ENCODE results near the gene JAZF1. TPM values are rescaled to one million over a fixed set of nuclear protein-coding genes. Genes with fewer than 3 reads are reported as not detected.

JAZF1 gene
- total RNA-seq, 1 experiment from 2014 or later, result 3.4 TPM

DNA sequence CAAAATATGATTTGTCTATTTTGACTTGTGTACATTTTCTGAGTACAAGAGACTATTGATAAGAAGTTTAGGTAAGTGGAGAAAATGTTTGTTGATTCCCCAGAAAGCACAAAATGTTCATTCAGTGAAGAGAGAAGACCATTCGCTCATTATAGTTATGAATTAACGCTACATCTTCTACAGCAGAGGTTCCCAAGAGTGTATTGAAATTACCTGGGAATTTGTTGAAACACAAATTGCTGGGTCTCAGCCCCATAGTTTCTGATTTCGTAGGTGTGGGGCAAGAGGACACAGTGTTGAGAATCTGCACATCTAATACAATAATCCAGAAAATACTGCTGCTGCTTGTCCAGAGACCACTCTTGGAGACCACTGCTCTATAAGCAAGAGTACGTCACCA, 24.2 kb downstream of the JAZF1 start:
- H3K9me2 ChIP-seq (ENCODE audit: insufficient read depth), result no peaks in the 10 kb centered on the region
- POLR2A ChIA-PET, result no interaction called here
- DNase-seq (ENCODE audit: low read depth, low spot score) (no peak), ATAC-seq (no peak)
- H3K9me3 ChIP-seq (ENCODE audit: control insufficient read depth in 1 of 2, insufficient read depth in 1 of 2, low read depth in 1 of 2, low read length in 2 of 2), result no peaks in the 10 kb centered on the region
- BruUV-seq (replicated peaks), result no TSS peak
- RAD21 ChIA-PET (ENCODE audit: low non-redundant PET in 1 of 2, low total read pairs in 2 of 2, uncharacterized antibody in 2 of 2, unreplicated experiment in 2 of 2), result no interaction called here
- no peak overlapping the region for H3K4me3 ChIP-seq (replicated peaks in 1 of 2; ENCODE audit: low read depth in 1 of 2, low read length in 2 of 2)
- no peaks in the 10 kb centered on the region for H3K4me1 ChIP-seq (ENCODE audit: control insufficient read depth in 1 of 2, insufficient read depth in 2 of 2, low read length in 2 of 2)
- no peaks in the 10 kb centered on the region for H4K20me1 ChIP-seq (ENCODE audit: insufficient read depth)
- no peak overlapping the region for H3K4me2 ChIP-seq (ENCODE audit: low read length)
- no peaks in the 10 kb centered on the region for H3K27me3 ChIP-seq (ENCODE audit: insufficient read depth, low read length)
- H3K27ac ChIP-seq (ENCODE audit: low read depth, low read length), result no peak overlapping the region
- intact Hi-C loops (cut with micrococcal nuclease), result no loop called here
- CTCF ChIA-PET, result no interaction called here
- TF ChIP-seq, protein P1, sequence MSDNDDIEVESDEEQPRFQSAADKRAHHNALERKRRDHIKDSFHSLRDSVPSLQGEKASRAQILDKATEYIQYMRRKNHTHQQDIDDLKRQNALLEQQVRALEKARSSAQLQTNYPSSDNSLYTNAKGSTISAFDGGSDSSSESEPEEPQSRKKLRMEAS (IDR thresholded peaks at IDR 0.05), result no peak
- TF ChIP-seq SIN3A (IDR thresholded peaks at IDR 0.05; ENCODE audit: low read depth) (no peak), CEBPB (IDR thresholded peaks at IDR 0.05; ENCODE audit: low read depth) (no peak), POLR2A (IDR thresholded peaks at IDR 0.05; ENCODE audit: borderline replicate concordance, extremely low read depth, insufficient read depth, insufficient read length) (no peak), EZH2phosphoT487 (IDR thresholded peaks at IDR 0.05; ENCODE audit: borderline replicate concordance) (no peak), SP1 (IDR thresholded peaks at IDR 0.05; ENCODE audit: low read depth) (no peak), FOSL1 (IDR thresholded peaks at IDR 0.05; ENCODE audit: low read depth) (no peak), EZH2 (IDR thresholded peaks at IDR 0.05) (no peak), YY1 (IDR thresholded peaks at IDR 0.05; ENCODE audit: extremely low read depth, insufficient replicate concordance, low read depth, low read length) (no peak), ELF1 (IDR thresholded peaks at IDR 0.05; ENCODE audit: borderline replicate concordance, low read depth) (no peak), CBX3 (IDR thresholded peaks at IDR 0.05; ENCODE audit: low read depth) (no peak)
- TF ChIP-seq, protein P2, sequence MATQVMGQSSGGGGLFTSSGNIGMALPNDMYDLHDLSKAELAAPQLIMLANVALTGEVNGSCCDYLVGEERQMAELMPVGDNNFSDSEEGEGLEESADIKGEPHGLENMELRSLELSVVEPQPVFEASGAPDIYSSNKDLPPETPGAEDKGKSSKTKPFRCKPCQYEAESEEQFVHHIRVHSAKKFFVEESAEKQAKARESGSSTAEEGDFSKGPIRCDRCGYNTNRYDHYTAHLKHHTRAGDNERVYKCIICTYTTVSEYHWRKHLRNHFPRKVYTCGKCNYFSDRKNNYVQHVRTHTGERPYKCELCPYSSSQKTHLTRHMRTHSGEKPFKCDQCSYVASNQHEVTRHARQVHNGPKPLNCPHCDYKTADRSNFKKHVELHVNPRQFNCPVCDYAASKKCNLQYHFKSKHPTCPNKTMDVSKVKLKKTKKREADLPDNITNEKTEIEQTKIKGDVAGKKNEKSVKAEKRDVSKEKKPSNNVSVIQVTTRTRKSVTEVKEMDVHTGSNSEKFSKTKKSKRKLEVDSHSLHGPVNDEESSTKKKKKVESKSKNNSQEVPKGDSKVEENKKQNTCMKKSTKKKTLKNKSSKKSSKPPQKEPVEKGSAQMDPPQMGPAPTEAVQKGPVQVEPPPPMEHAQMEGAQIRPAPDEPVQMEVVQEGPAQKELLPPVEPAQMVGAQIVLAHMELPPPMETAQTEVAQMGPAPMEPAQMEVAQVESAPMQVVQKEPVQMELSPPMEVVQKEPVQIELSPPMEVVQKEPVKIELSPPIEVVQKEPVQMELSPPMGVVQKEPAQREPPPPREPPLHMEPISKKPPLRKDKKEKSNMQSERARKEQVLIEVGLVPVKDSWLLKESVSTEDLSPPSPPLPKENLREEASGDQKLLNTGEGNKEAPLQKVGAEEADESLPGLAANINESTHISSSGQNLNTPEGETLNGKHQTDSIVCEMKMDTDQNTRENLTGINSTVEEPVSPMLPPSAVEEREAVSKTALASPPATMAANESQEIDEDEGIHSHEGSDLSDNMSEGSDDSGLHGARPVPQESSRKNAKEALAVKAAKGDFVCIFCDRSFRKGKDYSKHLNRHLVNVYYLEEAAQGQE (IDR thresholded peaks at IDR 0.05; ENCODE audit: low read depth), result no peak
- TF ChIP-seq, protein P3, sequence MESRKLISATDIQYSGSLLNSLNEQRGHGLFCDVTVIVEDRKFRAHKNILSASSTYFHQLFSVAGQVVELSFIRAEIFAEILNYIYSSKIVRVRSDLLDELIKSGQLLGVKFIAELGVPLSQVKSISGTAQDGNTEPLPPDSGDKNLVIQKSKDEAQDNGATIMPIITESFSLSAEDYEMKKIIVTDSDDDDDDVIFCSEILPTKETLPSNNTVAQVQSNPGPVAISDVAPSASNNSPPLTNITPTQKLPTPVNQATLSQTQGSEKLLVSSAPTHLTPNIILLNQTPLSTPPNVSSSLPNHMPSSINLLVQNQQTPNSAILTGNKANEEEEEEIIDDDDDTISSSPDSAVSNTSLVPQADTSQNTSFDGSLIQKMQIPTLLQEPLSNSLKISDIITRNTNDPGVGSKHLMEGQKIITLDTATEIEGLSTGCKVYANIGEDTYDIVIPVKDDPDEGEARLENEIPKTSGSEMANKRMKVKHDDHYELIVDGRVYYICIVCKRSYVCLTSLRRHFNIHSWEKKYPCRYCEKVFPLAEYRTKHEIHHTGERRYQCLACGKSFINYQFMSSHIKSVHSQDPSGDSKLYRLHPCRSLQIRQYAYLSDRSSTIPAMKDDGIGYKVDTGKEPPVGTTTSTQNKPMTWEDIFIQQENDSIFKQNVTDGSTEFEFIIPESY (IDR thresholded peaks at IDR 0.05; ENCODE audit: extremely low read depth, insufficient replicate concordance, low read length), result no peak
- TF ChIP-seq, protein P4, sequence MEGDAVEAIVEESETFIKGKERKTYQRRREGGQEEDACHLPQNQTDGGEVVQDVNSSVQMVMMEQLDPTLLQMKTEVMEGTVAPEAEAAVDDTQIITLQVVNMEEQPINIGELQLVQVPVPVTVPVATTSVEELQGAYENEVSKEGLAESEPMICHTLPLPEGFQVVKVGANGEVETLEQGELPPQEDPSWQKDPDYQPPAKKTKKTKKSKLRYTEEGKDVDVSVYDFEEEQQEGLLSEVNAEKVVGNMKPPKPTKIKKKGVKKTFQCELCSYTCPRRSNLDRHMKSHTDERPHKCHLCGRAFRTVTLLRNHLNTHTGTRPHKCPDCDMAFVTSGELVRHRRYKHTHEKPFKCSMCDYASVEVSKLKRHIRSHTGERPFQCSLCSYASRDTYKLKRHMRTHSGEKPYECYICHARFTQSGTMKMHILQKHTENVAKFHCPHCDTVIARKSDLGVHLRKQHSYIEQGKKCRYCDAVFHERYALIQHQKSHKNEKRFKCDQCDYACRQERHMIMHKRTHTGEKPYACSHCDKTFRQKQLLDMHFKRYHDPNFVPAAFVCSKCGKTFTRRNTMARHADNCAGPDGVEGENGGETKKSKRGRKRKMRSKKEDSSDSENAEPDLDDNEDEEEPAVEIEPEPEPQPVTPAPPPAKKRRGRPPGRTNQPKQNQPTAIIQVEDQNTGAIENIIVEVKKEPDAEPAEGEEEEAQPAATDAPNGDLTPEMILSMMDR (IDR thresholded peaks at IDR 0.05 in 2 of 3, conservative IDR thresholded peaks at IDR 0.05 in 1 of 3; ENCODE audit: borderline replicate concordance in 1 of 3, insufficient read depth in 1 of 3, low read depth in 2 of 3, low read length in 2 of 3), result no peak
- TF ChIP-seq, protein P5, sequence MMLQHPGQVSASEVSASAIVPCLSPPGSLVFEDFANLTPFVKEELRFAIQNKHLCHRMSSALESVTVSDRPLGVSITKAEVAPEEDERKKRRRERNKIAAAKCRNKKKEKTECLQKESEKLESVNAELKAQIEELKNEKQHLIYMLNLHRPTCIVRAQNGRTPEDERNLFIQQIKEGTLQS (IDR thresholded peaks at IDR 0.05), result no peak
- no peaks in the 10 kb centered on the region for H3K36me3 ChIP-seq (ENCODE audit: control insufficient read depth in 1 of 2, insufficient read depth in 2 of 2, low read length in 2 of 2)
- H2AFZ ChIP-seq (ENCODE audit: low read depth, low read length, poor library complexity, severe bottlenecking), result no peak overlapping the region
- no peaks in the 10 kb centered on the region for H3K79me2 ChIP-seq (ENCODE audit: insufficient read depth, low read length)
- H3K9ac ChIP-seq (ENCODE audit: low read length), result no peak overlapping the region
